AG04450 (cell line): ENCODE data around the gene POU3F3. TPM values are rescaled to one million over a fixed set of nuclear protein-coding genes. Genes with fewer than 3 reads are reported as not detected.

Experiments
- CTCF ChIA-PET: fragments of 300-600, 350-600 bp; formaldehyde crosslinking; extraction: SDS; loops from one replicate; lab custom pipeline; 2022; ENCODE audit warnings: antibody characterized with exemption, inconsistent platforms; lab: Charles Lee
- POLR2A ChIA-PET: fragments of 350-600 bp; formaldehyde crosslinking; extraction: SDS; loops from one replicate; lab custom pipeline; 2021; ENCODE audit warnings: antibody characterized with exemption, inconsistent platforms; lab: Yijun Ruan, JAX
- DNase-seq: peaks from one replicate; pipeline ENCODE4 v3.0.0-alpha.2; 2011; ENCODE audit warnings: low read depth, low spot score
- H3K27ac ChIP-seq: one replicate; pipeline ENCODE4 v1.5.1; 2012; ENCODE audit warnings: low read depth, low read length, control low read depth
- H3K27me3 ChIP-seq: one replicate; pipeline ENCODE4 v1.6.0; 2012; ENCODE audit warnings: low read length; ENCODE audit not compliant: control insufficient read depth, insufficient read depth
- H3K4me3 ChIP-seq: 2 replicates; pipeline ENCODE4 v1.5.1; 2011; ENCODE audit warnings: mild to moderate bottlenecking, low read depth, low read length, control low read depth
- H3K9me3 ChIP-seq: 2 replicates; pipeline ENCODE4 v1.5.1; 2012; ENCODE audit warnings: low read length; ENCODE audit not compliant: control insufficient read depth, insufficient read depth
- CTCF ChIP-seq: IDR thresholded peaks from 2 replicates; pipeline ENCODE4 v1.5.1; 2011; ENCODE audit warnings: low read depth, low read length, control low read depth, inconsistent platforms
- polyA plus RNA-seq: library from polyadenylated mRNA; depleted of rRNA; stranded (reverse); fragments of >200 nt; gene quantifications from 2 replicates; pipeline ENCODE4 v1.2.3, GENCODE V29; 2011

POU3F3 gene
- polyA plus RNA-seq, 1 experiment, result not detected

- H3K27ac ChIP-seq, result no peak overlapping the region
- no peak overlapping the region for H3K4me3 ChIP-seq
- no peak for TF ChIP-seq CTCF
- ChIA-PET CTCF (no interaction called here), POLR2A (no interaction called here)
- DNase-seq, result no peak
- no peaks in the 10 kb centered on the region for H3K9me3 ChIP-seq
- no peaks in the 10 kb centered on the region for H3K27me3 ChIP-seq
These were observed 35.5 kb downstream of the POU3F3 start for GRCh38 chr2:104889291-104889959.

GRCh38 chr2:104889960-104890684 is 36.2 kb downstream of the POU3F3 start:
- Histone ChIP-seq H3K27me3 (no peaks in the 10 kb centered on the region), H3K27ac (no peak overlapping the region), H3K4me3 (no peak overlapping the region), H3K9me3 (no peaks in the 10 kb centered on the region)
- ChIA-PET POLR2A (no interaction called here), CTCF (no interaction called here)
- no peak for DNase-seq
- TF ChIP-seq CTCF, result no peak

- H3K27me3 ChIP-seq, result no peaks in the 10 kb centered on the region
- no peak for DNase-seq
- no peak overlapping the region for H3K4me3 ChIP-seq
- no peak for TF ChIP-seq CTCF
- CTCF ChIA-PET, result no interaction called here
- POLR2A ChIA-PET, result no interaction called here
- no peak overlapping the region for H3K27ac ChIP-seq
- no peaks in the 10 kb centered on the region for H3K9me3 ChIP-seq
These were observed 36.8 kb downstream of the POU3F3 start for GRCh38 chr2:104890685-104891069.

- Histone ChIP-seq H3K27ac (no peak overlapping the region), H3K4me3 (no peak overlapping the region), H3K9me3 (no peaks in the 10 kb centered on the region), H3K27me3 (no peaks in the 10 kb centered on the region)
- no peak for TF ChIP-seq CTCF
- no peak for DNase-seq
- ChIA-PET POLR2A (no interaction called here), CTCF (no interaction called here)
These were observed 37.2 kb downstream of the POU3F3 start for GRCh38 chr2:104891145-104891544.

GRCh38 chr2:104896446-104896845 is 42.5 kb downstream of the POU3F3 start:
- CTCF ChIA-PET, result no interaction called here

More at GRCh38 chr2:104896446-104896845, 42.5 kb downstream of the POU3F3 start:
- Histone ChIP-seq H3K4me3 (no peak overlapping the region), H3K9me3 (no peaks in the 10 kb centered on the region), H3K27me3 (no peaks in the 10 kb centered on the region), H3K27ac (no peak overlapping the region)
- no peak for TF ChIP-seq CTCF
- POLR2A ChIA-PET, result no interaction called here
- no peak for DNase-seq
